HG02588 (cell line): ENCODE results near the gene EML4.
"Not testable (repeated sequence)": the region's sequence is repeated elsewhere in the genome, so short reads cannot be mapped to it uniquely, and the experiment has no call there.

Experiments used
- ATAC-seq: cut with Tn5 transposase; IDR thresholded peaks from one replicate; pipeline ENCODE4 v1.9.1; 2021; ENCODE audit warnings: mild to moderate bottlenecking, moderate library complexity; ENCODE audit not compliant: unreplicated experiment

Gene EML4

GRCh38 chr2:42345986-42346385 is 176.8 kb downstream of the EML4 start:
- ATAC-seq, result no peak

GRCh38 chr2:42346856-42347255 is 177.7 kb downstream of the EML4 start:
- not testable (repeated sequence) for ATAC-seq

GRCh38 chr2:42347518-42347917 is 178.4 kb downstream of the EML4 start:
- not testable (repeated sequence) for ATAC-seq

GRCh38 chr2:42348113-42348805 is 179.1 kb downstream of the EML4 start:
- ATAC-seq, result no peak

- no peak for ATAC-seq
Observed at GRCh38 chr2:42350434-42351063, 181.4 kb downstream of the EML4 start.

- no peak for ATAC-seq
Observed at GRCh38 chr2:42351864-42352263, 182.7 kb downstream of the EML4 start.

- no peak for ATAC-seq
Observed at GRCh38 chr2:42353792-42354429, 184.8 kb downstream of the EML4 start.

GRCh38 chr2:42359304-42359964 is 190.3 kb downstream of the EML4 start:
- no peak for ATAC-seq

- ATAC-seq, result no peak
Observed at GRCh38 chr2:42359965-42360483, 190.9 kb downstream of the EML4 start.

- no peak for ATAC-seq
Observed at GRCh38 chr2:42360493-42360889, 191.3 kb downstream of the EML4 start.

GRCh38 chr2:42360890-42361727 is 192.0 kb downstream of the EML4 start, which contains the start of gene COX7A2L:
TSS of gene COX7A2L (minus strand) at chr2:42361217. CDS start at chr2:42361161, 56 bp downstream.
- peak; percentile 91 for ATAC-seq

GRCh38 chr2:42361728-42362283 is 192.7 kb downstream of the EML4 start:
- no peak for ATAC-seq

GRCh38 chr2:42363413-42363812 is 194.3 kb downstream of the EML4 start:
- no peak for ATAC-seq

- no peak for ATAC-seq
Observed at GRCh38 chr2:42364658-42365057, 195.5 kb downstream of the EML4 start.

- ATAC-seq, result no peak
Observed at GRCh38 chr2:42366411-42366810, 197.3 kb downstream of the EML4 start.

GRCh38 chr2:42367835-42368234 is 198.7 kb downstream of the EML4 start:
- ATAC-seq, result no peak

- ATAC-seq, result no peak
Observed at GRCh38 chr2:42368817-42369531, 199.8 kb downstream of the EML4 start.

- ATAC-seq, result no peak
Observed at GRCh38 chr2:42369532-42370229, 200.5 kb downstream of the EML4 start.
